Measurements from ENCODE around the gene ATG2B.

ATG2B gene

DNA sequence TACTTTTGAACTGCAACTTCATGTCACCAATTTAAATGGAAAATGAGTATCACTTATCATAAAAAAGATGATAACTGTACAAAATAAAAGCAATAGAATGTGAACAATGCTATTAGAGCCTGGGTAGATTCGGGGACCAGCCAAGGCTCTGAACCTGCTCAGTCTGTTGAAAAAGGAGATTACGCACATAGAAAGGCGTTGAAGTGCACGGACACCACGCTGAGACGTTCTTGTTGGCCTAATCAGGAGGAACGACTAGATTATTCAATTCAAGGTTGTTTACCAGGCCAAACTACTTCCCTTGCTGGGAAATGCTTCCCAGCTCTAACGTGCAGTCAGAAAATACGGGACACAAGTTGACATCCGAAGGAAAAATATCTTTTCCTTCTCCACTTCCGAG is 130.6 kb downstream of the ATG2B start:
- peaks cover 6% of the 10 kb centered on the region for H3K27me3 ChIP-seq
- H3K4me3 ChIP-seq (ENCODE audit: low read depth in 1 of 2, low read length in 1 of 2) = no peak overlapping the region
- no peaks in the 10 kb centered on the region for H3K9me3 ChIP-seq
- H3K27ac ChIP-seq = no peak overlapping the region
- no peaks in the 10 kb centered on the region for H3K36me3 ChIP-seq
- TF ChIP-seq, protein P1, sequence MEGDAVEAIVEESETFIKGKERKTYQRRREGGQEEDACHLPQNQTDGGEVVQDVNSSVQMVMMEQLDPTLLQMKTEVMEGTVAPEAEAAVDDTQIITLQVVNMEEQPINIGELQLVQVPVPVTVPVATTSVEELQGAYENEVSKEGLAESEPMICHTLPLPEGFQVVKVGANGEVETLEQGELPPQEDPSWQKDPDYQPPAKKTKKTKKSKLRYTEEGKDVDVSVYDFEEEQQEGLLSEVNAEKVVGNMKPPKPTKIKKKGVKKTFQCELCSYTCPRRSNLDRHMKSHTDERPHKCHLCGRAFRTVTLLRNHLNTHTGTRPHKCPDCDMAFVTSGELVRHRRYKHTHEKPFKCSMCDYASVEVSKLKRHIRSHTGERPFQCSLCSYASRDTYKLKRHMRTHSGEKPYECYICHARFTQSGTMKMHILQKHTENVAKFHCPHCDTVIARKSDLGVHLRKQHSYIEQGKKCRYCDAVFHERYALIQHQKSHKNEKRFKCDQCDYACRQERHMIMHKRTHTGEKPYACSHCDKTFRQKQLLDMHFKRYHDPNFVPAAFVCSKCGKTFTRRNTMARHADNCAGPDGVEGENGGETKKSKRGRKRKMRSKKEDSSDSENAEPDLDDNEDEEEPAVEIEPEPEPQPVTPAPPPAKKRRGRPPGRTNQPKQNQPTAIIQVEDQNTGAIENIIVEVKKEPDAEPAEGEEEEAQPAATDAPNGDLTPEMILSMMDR (IDR thresholded peaks at IDR 0.05) = no peak
- H3K4me1 ChIP-seq (ENCODE audit: control insufficient read depth in 1 of 2, insufficient read depth in 1 of 2, low read depth in 1 of 2, low read length in 1 of 2) = no peaks in the 10 kb centered on the region

DNA sequence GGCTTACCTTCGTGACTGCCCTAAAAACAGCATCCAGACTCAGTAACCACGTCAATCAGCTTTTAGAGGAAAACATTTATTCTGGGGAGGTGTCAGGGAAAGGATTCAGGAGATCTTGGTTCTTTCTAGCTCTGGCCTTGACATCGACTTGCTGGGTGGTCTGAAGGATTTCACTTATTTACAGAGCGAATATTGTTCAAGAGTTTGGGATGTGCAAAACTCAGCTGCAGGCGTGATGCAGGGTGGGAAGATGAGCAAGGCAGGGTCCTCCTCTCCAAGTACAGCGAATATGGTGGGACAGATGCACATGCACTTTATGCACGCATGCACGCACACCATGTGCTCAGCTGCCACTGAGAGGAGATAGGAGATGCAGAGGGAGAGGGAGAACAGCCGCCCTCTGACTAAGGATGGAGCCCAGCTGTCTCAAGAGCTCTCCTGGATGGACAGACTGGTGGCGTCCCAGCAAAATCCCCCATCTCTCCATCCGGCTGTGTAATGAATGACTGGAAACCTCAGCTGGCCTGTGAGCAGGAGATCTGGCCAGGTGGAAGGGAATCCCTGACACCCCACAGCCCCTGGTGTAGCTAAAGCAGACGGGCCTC is 131.5 kb downstream of the ATG2B start:
- TF ChIP-seq, protein P1 (IDR thresholded peaks at IDR 0.05) = no peak
- H3K27ac ChIP-seq = no peak overlapping the region
- no peaks in the 10 kb centered on the region for H3K9me3 ChIP-seq

DNA sequence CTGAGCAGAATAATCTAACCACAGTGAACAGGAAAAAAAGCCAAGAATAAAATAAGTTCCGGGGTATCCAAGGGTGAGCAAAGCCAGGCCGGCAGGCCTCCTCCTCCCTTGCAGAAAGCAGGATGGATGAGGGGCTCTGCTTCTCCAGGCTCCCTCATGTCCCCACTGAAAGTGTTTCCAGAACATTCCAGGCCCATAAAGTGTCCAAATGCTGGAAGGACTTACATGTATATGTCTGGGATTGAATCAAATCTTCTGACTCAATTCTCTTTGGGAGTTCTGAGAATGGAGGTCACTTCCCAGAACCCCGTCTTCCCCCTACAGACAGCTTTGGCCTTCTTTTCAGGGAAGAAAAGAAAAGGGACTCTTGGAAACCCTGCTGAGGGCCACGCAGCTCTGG is 132.1 kb downstream of the ATG2B start:
- Histone ChIP-seq H3K36me3 (no peaks in the 10 kb centered on the region), H3K4me3 (ENCODE audit: low read depth in 1 of 2, low read length in 1 of 2) (no peak overlapping the region), H3K4me1 (ENCODE audit: control insufficient read depth in 1 of 2, insufficient read depth in 1 of 2, low read depth in 1 of 2, low read length in 1 of 2) (no peaks in the 10 kb centered on the region), H3K27ac (no peak overlapping the region), H3K9me3 (no peaks in the 10 kb centered on the region), H3K27me3 (peaks cover 6% of the 10 kb centered on the region)
- TF ChIP-seq, protein P1 (IDR thresholded peaks at IDR 0.05) = no peak

More for the DNA sequence above, 131.5 kb downstream of the ATG2B start:
- Histone ChIP-seq H3K36me3 (no peaks in the 10 kb centered on the region), H3K27me3 (peaks cover 6% of the 10 kb centered on the region), H3K4me3 (ENCODE audit: low read depth in 1 of 2, low read length in 1 of 2) (no peak overlapping the region), H3K4me1 (ENCODE audit: control insufficient read depth in 1 of 2, insufficient read depth in 1 of 2, low read depth in 1 of 2, low read length in 1 of 2) (no peaks in the 10 kb centered on the region)

DNA sequence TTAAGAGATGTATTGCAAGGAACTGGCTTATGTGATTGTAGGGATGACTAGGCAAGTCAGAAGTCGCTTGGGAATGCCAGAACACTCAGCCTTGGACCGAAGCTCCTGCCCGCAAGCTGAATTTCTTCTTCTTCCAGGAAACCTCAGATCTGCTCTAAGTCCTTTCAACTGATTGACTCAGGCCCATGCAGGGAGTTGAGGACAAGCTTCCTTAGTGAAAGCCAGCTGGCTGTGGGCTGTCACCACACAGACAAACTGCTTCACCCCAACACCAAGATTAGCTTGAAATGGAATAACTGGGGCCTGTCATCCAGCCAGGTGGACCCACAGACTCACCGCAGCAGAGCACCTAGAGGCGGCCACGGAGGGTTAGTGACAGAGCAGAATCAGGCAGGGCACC is 133.8 kb downstream of the ATG2B start:
- H3K9me3 ChIP-seq = no peaks in the 10 kb centered on the region

More for the DNA sequence above, 133.8 kb downstream of the ATG2B start:
- Histone ChIP-seq H3K4me1 (ENCODE audit: control insufficient read depth in 1 of 2, insufficient read depth in 1 of 2, low read depth in 1 of 2, low read length in 1 of 2) (no peaks in the 10 kb centered on the region), H3K36me3 (no peaks in the 10 kb centered on the region), H3K4me3 (ENCODE audit: low read depth in 1 of 2, low read length in 1 of 2) (no peak overlapping the region), H3K27ac (no peak overlapping the region), H3K27me3 (peaks cover 6% of the 10 kb centered on the region)
- TF ChIP-seq, protein P1 (IDR thresholded peaks at IDR 0.05) = no peak
